Inflammatory macrophage treated with lipopolysaccharide for 1 hour (primary cell): ENCODE results near the gene NISCH.

ENCODE experiments used
- DNase-seq, 2 donors: peaks; one replicate each; pipeline ENCODE4 v3.0.0-alpha.2; 2020 to 2022

The NISCH gene

GRCh38 chr3:52435246-52436101, 19.9 kb upstream of the NISCH start:
- no peak for DNase-seq

GRCh38 chr3:52436500-52437149, 18.8 kb upstream of the NISCH start:
- DNase-seq: peak; percentile 11 to 13

- DNase-seq: no peak
These were observed 17.9 kb upstream of the NISCH start for GRCh38 chr3:52437326-52438103.

- no peak for DNase-seq
These were observed 17.4 kb upstream of the NISCH start for GRCh38 chr3:52438104-52438376.

- no peak for DNase-seq
These were observed 16.6 kb upstream of the NISCH start for GRCh38 chr3:52438579-52439425.

- no peak for DNase-seq
These were observed 15.8 kb upstream of the NISCH start for GRCh38 chr3:52439426-52440248.

- DNase-seq: no peak
These were observed 15.2 kb upstream of the NISCH start for GRCh38 chr3:52440249-52440551.

- DNase-seq: no peak
These were observed 14.7 kb upstream of the NISCH start for GRCh38 chr3:52440671-52441070.

GRCh38 chr3:52441091-52441771, 14.2 kb upstream of the NISCH start:
- DNase-seq: no peak

GRCh38 chr3:52441772-52442332, 13.6 kb upstream of the NISCH start:
- DNase-seq: no peak

GRCh38 chr3:52442409-52443267, 12.8 kb upstream of the NISCH start:
- no peak for DNase-seq

- DNase-seq: no peak
These were observed 12.2 kb upstream of the NISCH start for GRCh38 chr3:52443268-52443610.

GRCh38 chr3:52443791-52444687, 11.4 kb upstream of the NISCH start:
- DNase-seq: no peak

- DNase-seq: peak; percentile 45 to 77
These were observed 10.3 kb upstream of the NISCH start, which contains the start of gene SEMA3G for GRCh38 chr3:52444860-52445793. Gene SEMA3G, minus strand, starts transcription at chr3:52445103. Its CDS starts 76 bp downstream, at chr3:52445027.

GRCh38 chr3:52446042-52446441, 9.4 kb upstream of the NISCH start:
- DNase-seq: no peak

GRCh38 chr3:52446631-52447511, 8.5 kb upstream of the NISCH start:
- DNase-seq: peak; percentile 33 to 94
